ENCODE results near the gene APOLD1.

GRCh38 chr12:12803186-12803585 lies 17.7 kb downstream of the APOLD1 start:
- TF ChIP-seq CTCF (conservative IDR thresholded peaks at IDR 0.05) = no peak
- no peak for TF ChIP-seq ZFX (IDR thresholded peaks at IDR 0.05)

Measured in C4-2B (cell line).